ENCODE data around the gene ERCC8. TPM values are rescaled to one million over a fixed set of nuclear protein-coding genes. Genes with fewer than 3 reads are reported as not detected.

Gene ERCC8
- total and polyA plus RNA-seq, 12 donors = 3.7 to 23.3 (median 9.7) TPM

GRCh38 chr5:60977956-60978737 lies 33.3 kb upstream of the ERCC8 start:
- whole genome bisulfite sequencing, 4 donors = 85 to 96% (median 90%) methylated on average over 7 to 9 of the region's 9 CpGs
- no peaks in the 10 kb centered on the region for H3K4me1 ChIP-seq (replicated peaks in 1 of 2)
- no peaks in the 10 kb centered on the region for H3K36me3 ChIP-seq (replicated peaks in 1 of 2)
- TF ChIP-seq CTCF (IDR thresholded peaks at IDR 0.05) (no peak), POLR2A (IDR thresholded peaks at IDR 0.05) (no peak)
- no peak for DNase-seq
- H3K4me3 ChIP-seq = no peak overlapping the region
- no peak overlapping the region for H3K27ac ChIP-seq
- intact Hi-C loops (cut with DNase I) = no loop called here
- H3K9me3 ChIP-seq (replicated peaks in 1 of 3) = peaks cover 0 to 3% (median 0%) of the 10 kb centered on the region in 3 donors
- no peaks in the 10 kb centered on the region for H3K27me3 ChIP-seq

GRCh38 chr5:60972231-60972630 lies 27.4 kb upstream of the ERCC8 start:
- no peaks in the 10 kb centered on the region for H3K4me1 ChIP-seq (replicated peaks in 1 of 2)
- H3K27ac ChIP-seq = no peak overlapping the region
- 79 to 100% (median 95%) methylated on average over 2 to 3 of the region's 3 CpGs for WGBS, 4 donors
- peaks cover 0 to 3% (median 0%) of the 10 kb centered on the region in 3 donors for H3K9me3 ChIP-seq (replicated peaks in 1 of 3)
- no peaks in the 10 kb centered on the region for H3K36me3 ChIP-seq (replicated peaks in 1 of 2)
- intact Hi-C loops (cut with DNase I) = no loop called here
- no peak overlapping the region for H3K4me3 ChIP-seq
- DNase-seq = no peak
- TF ChIP-seq POLR2A (IDR thresholded peaks at IDR 0.05) (no peak), CTCF (IDR thresholded peaks at IDR 0.05) (no peak)
- no peaks in the 10 kb centered on the region for H3K27me3 ChIP-seq

- Histone ChIP-seq H3K4me1 (replicated peaks in 1 of 2) (no peaks in the 10 kb centered on the region), H3K27ac (no peak overlapping the region), H3K36me3 (replicated peaks in 1 of 2) (no peaks in the 10 kb centered on the region), H3K4me3 (no peak overlapping the region), H3K9me3 (replicated peaks in 1 of 3) (peaks cover 0 to 3% (median 0%) of the 10 kb centered on the region in 3 donors), H3K27me3 (no peaks in the 10 kb centered on the region)
- TF ChIP-seq CTCF (IDR thresholded peaks at IDR 0.05) = no peak
- no peak for TF ChIP-seq POLR2A (IDR thresholded peaks at IDR 0.05)
- WGBS, 4 donors = 68 to 81% (median 77%) methylated on average over 2 of the region's 2 CpGs
- intact Hi-C loops (cut with DNase I) = loop anchor here in 1 of 2 donors (10.0 kb wide), 1 partner anchor 683 kb away; no protein-coding TSS in a partner anchor
- DNase-seq = peak in 1 of 7 donors; percentile 10
Measured at GRCh38 chr5:60961685-60962084, 16.8 kb upstream of the ERCC8 start.

- intact Hi-C loops (cut with DNase I) = loop anchor here in 1 of 2 donors (10.0 kb wide), 1 partner anchor 684 kb away; no protein-coding TSS in a partner anchor
- H3K27ac ChIP-seq = no peak overlapping the region
- DNase-seq = no peak
- no peak for TF ChIP-seq POLR2A (IDR thresholded peaks at IDR 0.05)
- peak in 5 of 6 experiments; percentile 28 to 55 (median 38) for TF ChIP-seq CTCF (IDR thresholded peaks at IDR 0.05)
- H3K4me3 ChIP-seq = no peak overlapping the region
- WGBS, 4 donors = 19 to 48% (median 24%) methylated on average over 2 of the region's 2 CpGs
- no peaks in the 10 kb centered on the region for H3K36me3 ChIP-seq (replicated peaks in 1 of 2)
- no peaks in the 10 kb centered on the region for H3K4me1 ChIP-seq (replicated peaks in 1 of 2)
- no peaks in the 10 kb centered on the region for H3K27me3 ChIP-seq
- no peaks in the 10 kb centered on the region for H3K9me3 ChIP-seq (replicated peaks in 1 of 3)
Measured at GRCh38 chr5:60960591-60960990, 15.7 kb upstream of the ERCC8 start.
